Endothelial cell of umbilical vein (primary cell): ENCODE measurements around the gene ADGRL3. TPM values are rescaled to one million over a fixed set of nuclear protein-coding genes. Genes with fewer than 3 reads are reported as not detected.

ENCODE experiments used
- BruUV-seq: library from RNA; stranded (reverse); fragments of 400-500 nt; replicated peaks from 2 replicates; lab custom pipeline; 2021; lab: Mats Ljungman, UMichigan
- CTCF ChIA-PET: fragments of 300-600, 350-600 bp; sonication (Branson Sonifier 250); formaldehyde crosslinking; loops from one replicate; lab custom pipeline; 2021; ENCODE audit warnings: antibody characterized with exemption, inconsistent platforms; lab: Charles Lee
- POLR2A ChIA-PET: fragments of 300-600, 350-600 bp; sonication (Branson Sonifier 250); formaldehyde crosslinking; loops from one replicate; lab custom pipeline; 2021; ENCODE audit warnings: antibody characterized with exemption, inconsistent platforms; lab: Charles Lee
- DNase-seq: peaks from one replicate; pipeline ENCODE4 v3.0.0-alpha.2; 2011; ENCODE audit warnings: low read depth, low spot score
- FAIRE-seq: peaks from 2 replicates; lab custom pipeline; 2011; peaks lifted over from hg19 to GRCh38; lab: Jason Lieb, UNC
- H2AFZ ChIP-seq: 2 replicates; pipeline ENCODE4 v1.6.0; 2012; ENCODE audit warnings: low read depth, low read length, control low read depth, inconsistent platforms
- H3K27ac ChIP-seq: 2 replicates; pipeline ENCODE4 v1.5.1; 2011; ENCODE audit warnings: low read depth, mild to moderate bottlenecking, control low read depth, low read length, moderate library complexity; ENCODE audit not compliant: insufficient read depth
- H3K27me3 ChIP-seq, 2 experiments: 2 replicates each; pipeline versions ENCODE4 v1.6.0 to v1.6.1; 2011; ENCODE audit warnings: low read length in 2 of 2, mixed read lengths in 1 of 2; ENCODE audit not compliant: control insufficient read depth in 2 of 2, insufficient read depth in 2 of 2
- H3K36me3 ChIP-seq, 2 experiments: 2 replicates in 1 of 2; 3 replicates in 1 of 2; pipeline ENCODE4 v1.5.1; 2011; ENCODE audit warnings: low read length in 2 of 2, mild to moderate bottlenecking in 1 of 2, moderate library complexity in 1 of 2; ENCODE audit not compliant: control insufficient read depth in 2 of 2, insufficient read depth in 2 of 2; ENCODE audit errors: extremely low read depth in 1 of 2
- H3K4me1 ChIP-seq: 3 replicates; pipeline ENCODE4 v1.5.1; 2011; ENCODE audit warnings: mild to moderate bottlenecking, low read length; ENCODE audit not compliant: control insufficient read depth, insufficient read depth; ENCODE audit errors: extremely low read depth
- H3K4me2 ChIP-seq: 2 replicates; pipeline ENCODE4 v1.6.1; 2011; ENCODE audit warnings: low read length, control low read depth, mixed read lengths; ENCODE audit not compliant: insufficient read depth
- H3K4me3 ChIP-seq, 3 experiments: fragments of 200-600 bp in 1 of 3; sonication (generic), shearing (Covaris generic) in 1 of 3; replicated peaks in 1 of 3; 2 replicates each; pipeline ENCODE4 v1.5.1; 2011 to 2016; ENCODE audit warnings: control low read depth in 3 of 3, low read length in 3 of 3, mild to moderate bottlenecking in 2 of 3, inconsistent platforms in 1 of 3, low read depth in 1 of 3, moderate library complexity in 1 of 3; ENCODE audit not compliant: insufficient read depth in 1 of 3
- H3K79me2 ChIP-seq: 2 replicates; pipeline ENCODE4 v1.6.0; 2012; ENCODE audit warnings: low read length, inconsistent platforms; ENCODE audit not compliant: control insufficient read depth, insufficient read depth
- H3K9ac ChIP-seq: replicated peaks from 2 replicates; pipeline ENCODE3; 2011; ENCODE audit warnings: low read length, control low read depth; ENCODE audit not compliant: insufficient read depth; ENCODE audit errors: extremely low read depth
- H3K9me1 ChIP-seq: replicated peaks from 3 replicates; pipeline ENCODE4 v1.6.0; 2011; ENCODE audit warnings: mild to moderate bottlenecking, low read length; ENCODE audit not compliant: control insufficient read depth, insufficient read depth; ENCODE audit errors: extremely low read depth
- H3K9me3 ChIP-seq: replicated peaks from 2 replicates; pipeline ENCODE4 v1.5.1; 2012; ENCODE audit warnings: low read length, inconsistent platforms; ENCODE audit not compliant: control insufficient read depth, insufficient read depth
- H4K20me1 ChIP-seq: replicated peaks from 2 replicates; pipeline ENCODE3; 2011; ENCODE audit warnings: mild to moderate bottlenecking, low read length; ENCODE audit not compliant: control insufficient read depth, insufficient read depth; ENCODE audit errors: extremely low read depth
- EZH2 ChIP-seq: IDR thresholded peaks from 2 replicates; pipeline ENCODE4 v1.6.1; 2012; ENCODE audit warnings: borderline replicate concordance, low read depth, mild to moderate bottlenecking, moderate library complexity, low read length, inconsistent platforms; ENCODE audit not compliant: severe bottlenecking
- FOS ChIP-seq: IDR thresholded peaks from 2 replicates; pipeline ENCODE4 v1.6.1; 2011; ENCODE audit warnings: mild to moderate bottlenecking, low read length, moderate library complexity, borderline replicate concordance; ENCODE audit not compliant: insufficient read depth
- GATA2 ChIP-seq: IDR thresholded peaks from 2 replicates; pipeline ENCODE4 v1.7.0; 2011; ENCODE audit warnings: low read depth, mild to moderate bottlenecking, moderate library complexity, mixed read lengths, low read length; ENCODE audit not compliant: insufficient read length, insufficient read depth
- JUN ChIP-seq: IDR thresholded peaks from 2 replicates; pipeline ENCODE4 v1.6.1; 2011; ENCODE audit warnings: borderline replicate concordance, low read depth; ENCODE audit not compliant: insufficient read length, insufficient read depth
- MYC ChIP-seq: IDR thresholded peaks from one replicate; pipeline ENCODE4 v1.6.1; 2011; ENCODE audit warnings: mild to moderate bottlenecking, low read depth, low read length
- POLR2A ChIP-seq: IDR thresholded peaks from 2 replicates; pipeline ENCODE4 v1.6.1; 2012; ENCODE audit warnings: low read depth, mild to moderate bottlenecking, control low read depth, low read length
- POLR2AphosphoS5 ChIP-seq: IDR thresholded peaks from 2 replicates; pipeline ENCODE4 v1.6.1; 2012; ENCODE audit warnings: low read depth, mild to moderate bottlenecking, control low read depth, low read length, moderate library complexity; ENCODE audit not compliant: insufficient read depth
- dilution Hi-C: fragments of 300-500 bp; cut with MboI; formaldehyde crosslinking; loops from one replicate; pipeline ENCODE4 v1.15.0; 2019; ENCODE audit warnings: low sequenced_read_pairs; ENCODE audit not compliant: extremely low pct_ligation_motif_present
- intact Hi-C: fragments of 100-400 bp; cut with micrococcal nuclease; formaldehyde crosslinking; loops from one replicate; pipeline ENCODE4 v1.10.0; 2022
- polyA plus RNA-seq, 4 experiments: library from polyadenylated mRNA; depleted of rRNA in 3 of 4; stranded (reverse) in 3 of 4; unstranded in 1 of 4; fragments of >200 nt; gene quantifications; 2 replicates each; pipeline versions ENCODE4 v1.2.1 to v1.2.3, GENCODE V29; 2011 to 2012; ENCODE audit warnings: missing spikeins in 1 of 4
- total RNA-seq: library from RNA; stranded (reverse); gene quantifications from 2 replicates; pipeline ENCODE4 v1.2.3, GENCODE V29; 2021
- TF ChIP-seq, protein P1 (sequence below): IDR thresholded peaks from 2 replicates; pipeline ENCODE4 v1.6.1; 2011; ENCODE audit not compliant: insufficient read depth, insufficient read length
- TF ChIP-seq, protein P2 (sequence below), 2 donors: IDR thresholded peaks; 1 replicate in 1 of 2; 2 replicates in 1 of 2; pipeline ENCODE4 v1.5.1; 2011; ENCODE audit warnings: low read length in 2 of 2, mild to moderate bottlenecking in 2 of 2, moderate library complexity in 2 of 2, control low read depth in 1 of 2, inconsistent platforms in 1 of 2, low read depth in 1 of 2; ENCODE audit not compliant: insufficient read depth in 1 of 2; ENCODE audit errors: extremely low read depth in 1 of 2

Gene ADGRL3
- total and polyA plus RNA-seq, 2 donors (not counting 3 experiments of a cell fraction or from before 2014, with no cell fraction given), result not detected

DNA sequence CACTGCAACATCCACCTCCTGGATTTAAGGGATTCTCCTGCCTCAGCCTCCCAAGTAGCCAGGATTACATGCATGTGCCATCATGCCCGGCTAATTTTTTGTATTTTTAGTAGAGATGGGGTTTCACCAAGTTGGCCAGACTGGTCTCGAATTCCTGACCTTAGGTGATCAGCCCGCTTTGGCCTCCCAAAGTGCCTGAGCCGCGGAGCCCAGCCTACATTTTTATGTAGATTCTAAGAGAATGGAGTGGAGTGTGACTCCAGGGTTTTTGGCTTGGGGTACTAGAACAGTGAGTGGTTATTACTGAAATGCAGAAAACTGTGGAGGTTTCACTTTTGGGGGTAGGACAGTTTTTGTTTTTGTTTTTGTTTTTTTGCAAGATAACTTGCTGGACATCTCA is 806.0 kb downstream of the ADGRL3 start:
- FAIRE-seq (no peak), DNase-seq (no peak)
- Histone ChIP-seq H3K4me2 (no peak overlapping the region), H4K20me1 (no peaks in the 10 kb centered on the region), H3K27me3 (no peaks in the 10 kb centered on the region), H3K79me2 (no peaks in the 10 kb centered on the region), H3K27ac (no peak overlapping the region), H3K9me3 (no peaks in the 10 kb centered on the region), H3K4me3 (no peak overlapping the region), H3K4me1 (no peaks in the 10 kb centered on the region), H3K9ac (no peak overlapping the region), H2AFZ (no peak overlapping the region), H3K9me1 (peaks cover 2% of the 10 kb centered on the region), H3K36me3 (no peaks in the 10 kb centered on the region)
- dilution Hi-C loops, result no loop called here
- TF ChIP-seq POLR2A (no peak), EZH2 (no peak), JUN (no peak)
- TF ChIP-seq, protein P1, sequence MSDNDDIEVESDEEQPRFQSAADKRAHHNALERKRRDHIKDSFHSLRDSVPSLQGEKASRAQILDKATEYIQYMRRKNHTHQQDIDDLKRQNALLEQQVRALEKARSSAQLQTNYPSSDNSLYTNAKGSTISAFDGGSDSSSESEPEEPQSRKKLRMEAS, result no peak
- intact Hi-C loops, result no loop called here
- POLR2A ChIA-PET, result no interaction called here
- BruUV-seq, result no TSS peak
- CTCF ChIA-PET, result no interaction called here

DNA sequence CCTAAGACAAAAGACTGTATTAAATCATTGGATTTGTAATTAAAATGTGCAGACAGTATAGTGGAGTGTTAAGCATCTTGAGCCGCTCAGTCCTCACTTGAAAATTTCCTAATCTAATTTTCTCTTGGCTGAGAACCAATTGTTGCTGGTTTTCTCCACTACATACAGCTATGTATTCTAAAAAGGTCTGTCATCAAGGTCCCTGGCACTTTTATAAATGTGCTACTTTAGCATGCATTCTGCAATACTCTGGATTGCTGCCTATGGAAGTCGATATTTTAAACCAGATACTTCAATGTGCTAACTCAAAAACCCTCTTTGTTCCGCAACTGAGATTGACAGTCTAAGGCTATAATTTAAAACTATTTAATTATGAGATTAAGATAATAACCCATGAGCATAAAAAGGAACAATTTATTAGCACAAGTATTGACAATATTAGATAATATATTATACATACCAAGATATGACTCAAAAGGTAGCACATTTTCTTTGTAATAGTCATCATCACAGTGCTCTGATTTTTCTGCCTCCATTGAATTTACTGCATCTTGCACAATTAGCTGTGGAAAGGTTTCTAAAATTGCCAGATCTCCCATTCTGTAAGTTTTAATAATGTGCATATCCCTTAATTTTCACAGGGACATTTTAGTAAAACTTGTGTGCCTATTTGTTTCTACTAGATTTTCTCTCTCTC is 815.1 kb downstream of the ADGRL3 start:
- Histone ChIP-seq H3K27me3 (no peaks in the 10 kb centered on the region), H3K27ac (no peak overlapping the region), H3K79me2 (no peaks in the 10 kb centered on the region), H4K20me1 (no peaks in the 10 kb centered on the region), H3K4me3 (no peak overlapping the region), H3K4me2 (no peak overlapping the region), H3K4me1 (no peaks in the 10 kb centered on the region), H2AFZ (no peak overlapping the region), H3K9me3 (no peaks in the 10 kb centered on the region), H3K36me3 (no peaks in the 10 kb centered on the region), H3K9ac (no peak overlapping the region), H3K9me1 (no peaks in the 10 kb centered on the region)
- DNase-seq (no peak), FAIRE-seq (no peak)
- intact Hi-C loops, result no loop called here
- no peak for TF ChIP-seq GATA2
- TF ChIP-seq JUN, result no peak
- TF ChIP-seq EZH2, result no peak
- no peak for TF ChIP-seq POLR2A
- TF ChIP-seq POLR2AphosphoS5, result no peak
- TF ChIP-seq, protein P1, result no peak
- TF ChIP-seq, protein P2, sequence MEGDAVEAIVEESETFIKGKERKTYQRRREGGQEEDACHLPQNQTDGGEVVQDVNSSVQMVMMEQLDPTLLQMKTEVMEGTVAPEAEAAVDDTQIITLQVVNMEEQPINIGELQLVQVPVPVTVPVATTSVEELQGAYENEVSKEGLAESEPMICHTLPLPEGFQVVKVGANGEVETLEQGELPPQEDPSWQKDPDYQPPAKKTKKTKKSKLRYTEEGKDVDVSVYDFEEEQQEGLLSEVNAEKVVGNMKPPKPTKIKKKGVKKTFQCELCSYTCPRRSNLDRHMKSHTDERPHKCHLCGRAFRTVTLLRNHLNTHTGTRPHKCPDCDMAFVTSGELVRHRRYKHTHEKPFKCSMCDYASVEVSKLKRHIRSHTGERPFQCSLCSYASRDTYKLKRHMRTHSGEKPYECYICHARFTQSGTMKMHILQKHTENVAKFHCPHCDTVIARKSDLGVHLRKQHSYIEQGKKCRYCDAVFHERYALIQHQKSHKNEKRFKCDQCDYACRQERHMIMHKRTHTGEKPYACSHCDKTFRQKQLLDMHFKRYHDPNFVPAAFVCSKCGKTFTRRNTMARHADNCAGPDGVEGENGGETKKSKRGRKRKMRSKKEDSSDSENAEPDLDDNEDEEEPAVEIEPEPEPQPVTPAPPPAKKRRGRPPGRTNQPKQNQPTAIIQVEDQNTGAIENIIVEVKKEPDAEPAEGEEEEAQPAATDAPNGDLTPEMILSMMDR (IDR thresholded peaks at IDR 0.05; ENCODE audit: extremely low read depth in 1 of 2, insufficient read depth in 1 of 2, low read depth in 1 of 2, low read length in 2 of 2), result no peak
- no peak for TF ChIP-seq MYC
- TF ChIP-seq FOS, result no peak
- dilution Hi-C loops, result no loop called here
- CTCF ChIA-PET, result no interaction called here
- POLR2A ChIA-PET, result no interaction called here
- BruUV-seq, result no TSS peak
